OCI-LY1 (cell line): ENCODE results near the gene WDFY2.

Experiments used
- EZH2 ChIP-seq: fragments of 200-600 bp; sonication (generic), shearing (Covaris generic); IDR thresholded peaks from 2 replicates; pipeline ENCODE4 v1.8.0; 2017; ENCODE audit warnings: borderline replicate concordance, mixed run types, mild to moderate bottlenecking, antibody characterized with exemption, low read length, moderate library complexity, mixed read lengths
- TF ChIP-seq, protein P1 (sequence below): fragments of 200-600 bp; sonication (generic), shearing (Covaris generic); IDR thresholded peaks from 2 replicates; pipeline ENCODE4 v1.5.1; 2017; ENCODE audit warnings: mild to moderate bottlenecking, antibody characterized with exemption, low read length, moderate library complexity, mixed read lengths

DNA sequence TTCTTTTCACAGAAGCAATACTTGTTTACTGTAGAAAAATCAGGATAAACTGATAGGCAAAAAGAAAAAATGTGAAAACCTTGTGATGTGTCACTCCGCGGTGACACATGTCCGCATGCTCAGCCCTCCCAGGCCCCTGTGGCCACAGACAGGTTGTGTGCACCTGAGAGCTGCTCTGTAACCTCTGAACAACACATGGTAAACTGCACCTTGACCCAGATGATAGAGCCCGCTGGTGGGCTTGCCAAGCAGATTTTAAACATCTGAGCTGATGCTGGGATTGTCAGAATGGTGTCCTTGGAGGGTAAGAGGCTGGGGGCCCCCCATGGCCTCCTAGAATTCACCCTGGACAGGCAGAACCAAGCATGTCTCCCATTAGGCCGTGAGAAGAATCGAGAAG, 185.9 kb downstream of the WDFY2 start:
- TF ChIP-seq EZH2: no peak
- TF ChIP-seq, protein P1, sequence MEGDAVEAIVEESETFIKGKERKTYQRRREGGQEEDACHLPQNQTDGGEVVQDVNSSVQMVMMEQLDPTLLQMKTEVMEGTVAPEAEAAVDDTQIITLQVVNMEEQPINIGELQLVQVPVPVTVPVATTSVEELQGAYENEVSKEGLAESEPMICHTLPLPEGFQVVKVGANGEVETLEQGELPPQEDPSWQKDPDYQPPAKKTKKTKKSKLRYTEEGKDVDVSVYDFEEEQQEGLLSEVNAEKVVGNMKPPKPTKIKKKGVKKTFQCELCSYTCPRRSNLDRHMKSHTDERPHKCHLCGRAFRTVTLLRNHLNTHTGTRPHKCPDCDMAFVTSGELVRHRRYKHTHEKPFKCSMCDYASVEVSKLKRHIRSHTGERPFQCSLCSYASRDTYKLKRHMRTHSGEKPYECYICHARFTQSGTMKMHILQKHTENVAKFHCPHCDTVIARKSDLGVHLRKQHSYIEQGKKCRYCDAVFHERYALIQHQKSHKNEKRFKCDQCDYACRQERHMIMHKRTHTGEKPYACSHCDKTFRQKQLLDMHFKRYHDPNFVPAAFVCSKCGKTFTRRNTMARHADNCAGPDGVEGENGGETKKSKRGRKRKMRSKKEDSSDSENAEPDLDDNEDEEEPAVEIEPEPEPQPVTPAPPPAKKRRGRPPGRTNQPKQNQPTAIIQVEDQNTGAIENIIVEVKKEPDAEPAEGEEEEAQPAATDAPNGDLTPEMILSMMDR: no peak
